Sciatic nerve (tissue), 2 donors: ENCODE results near the gene TMEM18. TPM values are rescaled to one million over a fixed set of nuclear protein-coding genes. Genes with fewer than 3 reads are reported as not detected.

Source experiments
- ATAC-seq: fragments of 200-7000 bp; cut with Tn5 transposase; one replicate; pipeline ENCODE4 v1.9.1; 2020; ENCODE audit warnings: mild to moderate bottlenecking, moderate library complexity
- DNase-seq: peaks from one replicate; pipeline ENCODE4 v3.0.0-alpha.2; 2020; ENCODE audit warnings: low spot score
- intact Hi-C: fragments of 100-400 bp; cut with DNase I; formaldehyde crosslinking; loops from one replicate; pipeline ENCODE4 v1.14.2; 2022
- total RNA-seq: library from RNA; stranded (reverse); fragmentation: NEBNext Ultra II Directional; extraction: Animal tissue kit (Norgen Biotek cat#: 25700); gene quantifications from one replicate; pipeline ENCODE4 v1.2.1, GENCODE V29; 2021
- donor health status: DM: no; HTN: no; CAD: no.
- donor health status: DM: no; HTN: no; CAD: no.

The TMEM18 gene
- total RNA-seq, 1 donor from 2014 or later, result 27.0 TPM

DNA sequence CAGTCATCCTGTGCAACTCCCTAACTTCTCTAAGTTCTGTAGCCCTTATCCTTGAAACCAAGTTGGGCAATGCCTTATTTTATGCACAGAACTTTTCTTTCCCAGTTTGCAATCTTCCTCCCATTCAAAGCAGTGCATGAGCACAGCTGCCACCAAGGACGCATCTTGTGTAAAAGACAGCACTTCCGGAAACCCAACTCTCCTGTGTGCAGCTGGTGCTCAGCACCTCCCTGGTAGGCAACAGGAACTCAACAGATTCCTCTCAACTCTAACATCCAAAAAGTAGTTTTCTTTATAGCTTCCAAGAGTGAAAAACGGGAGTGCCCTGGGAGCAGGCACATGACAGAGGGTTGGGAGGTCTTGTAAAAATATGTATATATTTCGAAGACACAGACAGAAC is 2.2 kb downstream of the TMEM18 start:
- DNase-seq, result no peak
- no peak for ATAC-seq
- intact Hi-C loops, result no loop called here

GRCh38 chr2:674321-674985 is 2.8 kb downstream of the TMEM18 start:
- DNase-seq, result no peak
- intact Hi-C loops, result no loop called here
- ATAC-seq, result no peak

GRCh38 chr2:673615-674320 is 3.4 kb downstream of the TMEM18 start:
- intact Hi-C loops, result no loop called here

GRCh38 chr2:673016-673415 is 4.2 kb downstream of the TMEM18 start:
- intact Hi-C loops, result no loop called here
- no peak for DNase-seq
- no peak for ATAC-seq

More at GRCh38 chr2:673615-674320, 3.4 kb downstream of the TMEM18 start:
- ATAC-seq (no peak), DNase-seq (no peak)

GRCh38 chr2:672606-672905 is 4.7 kb downstream of the TMEM18 start:
- no peak for DNase-seq
- ATAC-seq, result no peak
- intact Hi-C loops, result no loop called here

GRCh38 chr2:671787-672605 is 5.2 kb downstream of the TMEM18 start:
- no peak for ATAC-seq
- intact Hi-C loops, result no loop called here
- no peak for DNase-seq

DNA sequence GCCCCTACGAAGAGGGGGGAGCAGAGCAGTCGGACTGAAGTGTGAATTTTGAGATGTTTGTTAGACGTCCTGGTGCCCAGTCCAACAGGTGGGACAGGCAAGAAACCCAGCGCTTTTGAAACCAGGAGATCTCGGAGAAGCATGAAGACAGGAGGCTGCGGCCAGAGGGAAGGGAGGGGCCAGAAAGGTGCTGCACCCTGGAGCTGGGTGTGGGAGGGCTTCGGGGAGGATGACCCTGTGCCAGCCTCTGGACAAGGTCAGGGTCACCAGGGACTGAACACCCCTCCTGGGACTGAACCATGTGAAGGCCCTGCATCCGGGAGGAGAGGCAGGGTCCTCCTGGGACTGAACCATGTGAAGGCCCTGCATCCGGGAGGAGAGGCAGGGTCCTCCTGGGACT is 6.1 kb downstream of the TMEM18 start:
- no peak for ATAC-seq
- intact Hi-C loops, result no loop called here
- no peak for DNase-seq

DNA sequence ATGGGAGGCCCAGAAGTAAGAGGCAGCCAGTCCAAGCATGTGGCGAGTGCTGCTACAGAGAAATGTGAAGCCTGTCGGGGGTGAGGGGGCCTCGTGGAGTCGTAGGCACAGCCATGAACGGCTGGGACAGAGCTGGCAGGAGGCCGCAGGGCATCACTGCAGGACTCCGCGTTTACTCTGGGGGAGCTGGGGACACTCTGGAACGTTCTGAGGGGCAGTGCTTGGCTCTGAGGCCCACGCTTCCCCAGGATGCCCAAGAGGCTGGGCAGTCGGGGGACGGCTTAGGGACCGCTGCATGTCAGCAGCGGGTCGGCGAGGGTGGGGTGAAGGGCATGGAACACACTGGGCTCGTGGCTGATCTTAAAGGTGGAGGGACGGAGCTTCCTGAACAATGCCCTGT is 6.6 kb downstream of the TMEM18 start:
- no peak for DNase-seq
- intact Hi-C loops, result no loop called here
- no peak for ATAC-seq

DNA sequence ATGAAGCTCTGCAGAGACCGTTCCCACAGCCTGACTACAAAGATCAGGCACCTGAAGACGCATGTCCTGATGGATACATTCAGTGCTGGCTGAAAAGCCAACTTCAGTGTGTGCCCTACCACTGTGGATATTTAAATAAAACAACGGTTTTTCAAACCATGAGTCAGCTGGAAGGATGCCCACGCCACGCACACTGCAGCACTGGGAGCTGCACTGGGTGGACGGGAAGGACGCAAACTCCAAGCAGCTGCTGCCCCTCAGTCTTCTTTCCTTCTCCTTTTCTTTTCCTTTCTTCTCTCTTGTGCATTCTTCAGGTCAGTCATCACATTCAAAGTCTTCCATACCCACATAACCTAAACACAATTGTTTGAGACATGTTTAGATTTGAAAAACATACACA is 7.9 kb downstream of the TMEM18 start:
- ATAC-seq (no peak), DNase-seq (no peak)
- intact Hi-C loops, result no loop called here

DNA sequence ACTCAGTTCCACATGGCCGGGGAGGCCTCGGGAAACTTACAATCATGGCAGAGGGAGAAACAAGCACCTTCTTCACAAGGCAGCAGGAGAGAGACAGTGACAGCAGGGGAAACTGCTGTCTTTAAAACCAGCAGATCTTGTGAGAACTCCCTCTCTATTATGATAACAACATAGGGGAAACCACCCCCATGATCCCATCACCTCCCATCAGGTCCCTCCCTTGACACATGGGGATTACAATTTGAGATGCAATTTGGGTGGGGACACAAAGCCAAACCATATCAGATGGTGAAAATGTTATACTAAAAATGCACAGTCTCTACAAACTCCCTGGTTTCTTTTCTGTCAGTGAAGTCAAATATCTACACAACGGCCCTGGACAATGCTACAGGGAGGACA is 9.2 kb downstream of the TMEM18 start:
- no peak for DNase-seq
- intact Hi-C loops, result no loop called here
- no peak for ATAC-seq

DNA sequence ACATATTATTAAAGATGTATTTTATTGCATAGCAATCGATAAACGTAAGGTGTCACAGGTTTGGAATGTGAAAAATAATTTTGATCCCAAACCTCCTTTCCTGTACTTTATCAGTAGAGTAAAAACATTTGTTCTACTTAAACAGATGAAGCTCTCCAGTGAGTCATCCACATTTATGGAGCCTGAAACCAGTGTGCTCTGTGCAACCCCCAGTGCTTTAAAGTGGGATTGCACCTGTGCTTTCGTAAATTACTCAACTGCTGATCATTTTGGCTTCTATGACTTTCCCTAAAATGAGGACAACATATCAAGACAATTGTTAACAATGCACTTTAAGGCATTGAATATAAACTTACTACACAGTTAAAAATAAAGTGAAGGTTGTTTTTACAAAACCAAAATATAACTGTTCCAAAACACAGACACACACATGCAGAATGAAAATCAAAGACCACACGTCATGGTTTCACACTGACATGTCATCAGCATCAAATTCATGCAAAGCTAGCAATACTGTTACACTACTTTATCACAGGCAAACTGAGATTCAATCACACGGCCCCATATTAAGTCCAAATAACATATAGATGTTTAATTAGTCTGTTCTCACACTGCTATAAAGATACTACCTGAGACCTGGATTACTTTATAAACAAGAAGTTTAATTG is 9.7 kb downstream of the TMEM18 start:
- DNase-seq (no peak), ATAC-seq (no peak)
- intact Hi-C loops, result no loop called here

DNA sequence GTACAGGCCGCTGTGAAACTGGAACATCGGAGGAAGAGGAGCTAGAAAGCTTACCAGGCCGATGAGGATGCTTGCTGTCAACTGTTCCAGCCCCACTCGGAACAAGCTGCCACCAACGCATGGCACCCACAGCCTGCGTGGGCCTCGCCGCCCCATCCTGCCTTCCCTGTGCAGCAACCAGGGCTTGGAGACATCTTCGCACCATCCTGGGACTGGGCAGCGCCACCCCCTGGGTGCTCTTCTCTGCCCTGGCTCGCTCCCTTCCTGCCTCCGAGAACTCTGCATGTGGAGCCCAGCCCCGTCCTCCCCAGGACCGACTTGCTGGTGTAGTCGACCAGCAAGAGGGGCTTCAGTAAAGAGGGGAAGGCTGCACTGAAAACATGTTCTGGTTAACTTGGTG is 10.8 kb downstream of the TMEM18 start:
- ATAC-seq (no peak), DNase-seq (no peak)
- intact Hi-C loops, result no loop called here

- intact Hi-C loops, result no loop called here
- ATAC-seq, result no peak
- no peak for DNase-seq
These were observed 11.7 kb downstream of the TMEM18 start for GRCh38 chr2:665340-666073.

DNA sequence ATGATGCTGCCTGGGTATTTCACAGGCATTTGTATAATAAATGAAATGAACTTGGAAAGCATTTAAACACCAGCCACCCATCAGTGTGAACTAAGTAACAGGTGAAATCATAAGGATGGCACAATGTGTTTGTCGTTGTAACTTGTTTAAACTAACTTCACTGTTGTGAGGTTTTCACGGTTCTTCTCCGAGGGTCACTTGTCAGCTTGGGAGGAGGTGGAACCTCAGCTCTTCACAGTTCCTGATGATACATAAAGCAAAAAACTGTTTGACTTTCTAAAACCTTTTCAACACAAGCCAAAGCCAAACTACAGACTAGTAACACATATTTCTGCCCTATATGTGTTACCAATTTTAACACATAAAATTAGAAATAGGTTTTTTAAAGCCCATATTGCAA is 13.1 kb downstream of the TMEM18 start:
- DNase-seq (no peak), ATAC-seq (no peak)
- intact Hi-C loops, result no loop called here

DNA sequence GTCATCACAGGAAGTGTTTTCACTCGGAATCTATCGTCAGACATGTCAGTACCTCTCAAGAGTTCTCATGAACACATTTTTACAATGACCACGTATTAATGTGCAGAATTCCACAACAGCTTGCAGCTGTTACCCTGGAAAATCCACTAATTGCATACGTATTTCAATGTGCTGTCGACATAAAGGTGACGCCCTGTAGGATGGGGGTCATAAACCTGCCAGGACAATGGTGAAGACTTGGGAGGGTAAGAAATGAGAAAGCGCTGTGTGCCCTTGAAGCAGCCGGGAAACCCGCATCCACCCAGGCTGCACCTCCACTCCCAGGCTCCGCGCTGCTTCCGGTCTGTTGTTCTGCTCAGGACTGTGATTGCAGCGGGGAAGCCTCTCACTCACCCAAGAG is 14.0 kb downstream of the TMEM18 start:
- DNase-seq (no peak), ATAC-seq (no peak)
- intact Hi-C loops, result no loop called here

DNA sequence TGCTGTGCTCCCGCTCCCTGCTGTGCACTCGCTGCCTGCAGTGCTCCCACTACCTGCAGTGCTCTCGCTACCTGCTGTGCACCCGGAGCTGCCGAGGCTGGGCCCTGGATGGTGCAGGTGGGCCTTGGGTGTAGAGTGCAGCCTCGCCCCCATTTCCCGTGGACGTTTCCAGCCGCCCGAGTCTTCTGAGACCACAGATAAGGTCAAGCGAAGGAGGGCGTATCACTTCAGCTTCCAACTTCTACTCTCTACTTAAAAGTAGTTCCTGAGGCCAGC is 15.9 kb downstream of the TMEM18 start:
- DNase-seq (no peak), ATAC-seq (no peak)
- intact Hi-C loops, result no loop called here

- ATAC-seq, result no peak
- intact Hi-C loops, result no loop called here
These were observed 16.4 kb downstream of the TMEM18 start for GRCh38 chr2:660586-661359.

DNA sequence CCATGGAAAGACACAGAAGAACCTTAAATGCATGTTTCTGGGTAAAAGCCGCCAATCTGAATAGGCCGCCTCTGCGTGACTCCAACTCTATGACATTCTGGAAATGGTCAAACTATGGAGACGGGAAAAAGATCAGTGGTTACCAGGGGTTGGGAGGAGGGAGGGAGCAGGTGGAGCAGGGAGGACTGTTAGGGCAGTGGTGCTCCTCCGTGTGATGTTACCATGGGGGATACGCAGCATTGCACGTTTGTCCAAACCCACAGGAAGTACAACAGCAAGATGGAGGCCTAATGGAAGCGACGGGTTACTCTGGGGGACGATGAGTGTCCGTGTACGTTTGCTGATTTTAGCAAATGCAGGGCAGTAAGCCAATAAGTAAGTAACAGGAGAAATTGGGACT is 17.2 kb downstream of the TMEM18 start:
- intact Hi-C loops, result no loop called here
- DNase-seq, result no peak
- ATAC-seq, result no peak

More at GRCh38 chr2:660586-661359, 16.4 kb downstream of the TMEM18 start:
- no peak for DNase-seq

DNA sequence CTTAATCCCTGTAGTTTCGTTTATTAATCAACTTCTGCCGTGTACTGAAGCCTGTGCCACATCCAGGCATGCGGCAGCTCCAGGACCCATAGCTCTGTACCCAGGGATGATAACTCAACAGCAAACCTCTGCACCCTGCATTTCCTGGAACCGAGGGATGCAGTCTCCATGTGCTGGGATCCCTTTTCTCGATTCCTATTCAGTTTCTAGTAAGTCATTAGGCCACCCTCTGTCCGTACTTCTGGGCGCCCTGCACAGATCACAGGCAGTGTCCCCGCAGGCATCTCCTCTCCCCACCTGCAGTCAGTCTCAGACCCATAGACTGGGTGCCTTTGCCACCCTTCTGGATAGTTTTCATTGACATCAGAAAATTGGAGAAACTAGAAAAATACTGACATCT is 18.8 kb downstream of the TMEM18 start:
- DNase-seq (no peak), ATAC-seq (no peak)
- intact Hi-C loops, result no loop called here
